Panc1 (cell line): ENCODE results near the gene PIGK. TPM values are rescaled to one million over a fixed set of nuclear protein-coding genes. Genes with fewer than 3 reads are reported as not detected.

Source experiments
- ATAC-seq: fragments of 200-7000 bp; cut with Tn5 transposase; 2 replicates; pipeline ENCODE4 v1.9.1; 2020; ENCODE audit warnings: mild to moderate bottlenecking, moderate library complexity
- BruUV-seq: library from RNA; stranded (reverse); fragments of 400-500 nt; replicated peaks from 2 replicates; lab custom pipeline; 2021; lab: Mats Ljungman, UMichigan
- CTCF ChIA-PET: fragments of 300-600 bp; sonication (Branson Sonifier 250); formaldehyde crosslinking; loops from one replicate; lab custom pipeline; 2022; ENCODE audit warnings: antibody characterized with exemption; lab: Charles Lee
- POLR2A ChIA-PET: fragments of 300-600 bp; sonication (Branson Sonifier 250); formaldehyde crosslinking; loops from one replicate; lab custom pipeline; 2022; ENCODE audit warnings: antibody characterized with exemption; lab: Charles Lee
- DNase-seq: peaks from one replicate; pipeline ENCODE4 v3.0.0-alpha.2; 2010; ENCODE audit warnings: low read depth, low spot score
- H3K27ac ChIP-seq: 2 replicates; pipeline ENCODE4 v1.5.1; 2011; ENCODE audit warnings: mild to moderate bottlenecking, low read length, inconsistent platforms
- H3K27me3 ChIP-seq: fragments of 200-500 bp; sonication (Bioruptor generic); 2 replicates; pipeline ENCODE4 v1.6.0; 2014; ENCODE audit warnings: low read length, inconsistent platforms; ENCODE audit not compliant: control insufficient read depth, insufficient read depth
- H3K36me3 ChIP-seq: fragments of 200-500 bp; sonication (Bioruptor generic); 2 replicates; pipeline ENCODE4 v1.5.1; 2014; ENCODE audit warnings: inconsistent platforms, mild to moderate bottlenecking, low read length, moderate library complexity; ENCODE audit not compliant: control insufficient read depth, insufficient read depth
- H3K4me1 ChIP-seq: 2 replicates; pipeline ENCODE4 v1.5.1; 2011; ENCODE audit warnings: inconsistent platforms, mild to moderate bottlenecking, low read length, moderate library complexity; ENCODE audit not compliant: control insufficient read depth, insufficient read depth
- H3K4me3 ChIP-seq, 2 experiments: 2 replicates each; pipeline ENCODE4 v1.5.1; 2011 to 2012; ENCODE audit warnings: low read depth in 2 of 2, low read length in 2 of 2, mild to moderate bottlenecking in 2 of 2, inconsistent platforms in 1 of 2, moderate library complexity in 1 of 2
- H3K9me3 ChIP-seq: fragments of 200-500 bp; sonication (Bioruptor generic); 2 replicates; pipeline ENCODE4 v1.5.1; 2014; ENCODE audit warnings: low read depth, mild to moderate bottlenecking, inconsistent platforms, low read length, moderate library complexity; ENCODE audit not compliant: control insufficient read depth, insufficient read depth
- CTCF ChIP-seq: fragments of 450-650 bp; IDR thresholded peaks from 2 replicates; pipeline ENCODE4 v1.5.1; 2017; ENCODE audit warnings: mild to moderate bottlenecking
- POLR2AphosphoS5 ChIP-seq: IDR thresholded peaks from 2 replicates; pipeline ENCODE4 v1.6.1; 2012; ENCODE audit warnings: mild to moderate bottlenecking, low read depth, low read length, moderate library complexity
- REST ChIP-seq, 2 experiments: IDR thresholded peaks; 2 replicates each; pipeline ENCODE4 v1.6.1; 2011 to 2012; ENCODE audit warnings: low read depth in 2 of 2, control low read depth in 1 of 2, low read length in 1 of 2, mild to moderate bottlenecking in 1 of 2, moderate library complexity in 1 of 2; ENCODE audit not compliant: insufficient read depth in 1 of 2
- SIN3A ChIP-seq: IDR thresholded peaks from 2 replicates; pipeline ENCODE4 v1.6.1; 2012; ENCODE audit warnings: low read depth, mild to moderate bottlenecking, low read length, moderate library complexity, borderline replicate concordance; ENCODE audit not compliant: insufficient read depth
- TCF7L2 ChIP-seq: IDR thresholded peaks from 2 replicates; pipeline ENCODE4 v1.6.1; 2011; ENCODE audit warnings: mild to moderate bottlenecking, low read depth, low read length, inconsistent platforms
- in situ Hi-C: cut with HindIII; loops from 2 replicates; pipeline ENCODE4 v1.10.0; 2016; ENCODE audit warnings: low sequenced_read_pairs, low pct_unique_long_range_greater_than_20kb
- intact Hi-C: fragments of 100-400 bp; cut with micrococcal nuclease; formaldehyde crosslinking; loops from one replicate; pipeline ENCODE4 v1.10.0; 2022; ENCODE audit not compliant: unreplicated experiment
- total RNA-seq: library from RNA; stranded (reverse); gene quantifications from one replicate; pipeline ENCODE4 v1.2.1, GENCODE V29; 2021; ENCODE audit not compliant: unreplicated experiment

Gene PIGK
- total RNA-seq, 1 experiment from 2014 or later = 26.8 TPM

- DNase-seq (no peak), ATAC-seq (no peak)
- no peaks in the 10 kb centered on the region for H3K36me3 ChIP-seq
- no peaks in the 10 kb centered on the region for H3K4me1 ChIP-seq
- in situ Hi-C loops (no loop called here), intact Hi-C loops (loop anchor here (5.0 to 10.0 kb wide), 2 partner anchors 171 to 1151 kb away; no protein-coding TSS in a partner anchor)
- H3K27ac ChIP-seq = no peak overlapping the region
- ChIA-PET CTCF (no interaction called here), POLR2A (no interaction called here)
- no TSS peak for BruUV-seq
- no peak overlapping the region for H3K4me3 ChIP-seq
- no peaks in the 10 kb centered on the region for H3K27me3 ChIP-seq
- H3K9me3 ChIP-seq = no peaks in the 10 kb centered on the region
- TF ChIP-seq SIN3A (no peak), POLR2AphosphoS5 (no peak), REST (IDR thresholded peaks at IDR 0.05; ENCODE audit: insufficient read depth in 1 of 2, low read depth in 2 of 2, low read length in 1 of 2) (no peak), TCF7L2 (no peak), CTCF (peak; percentile 37; the same call in 1 of the 2 replicates)
These were observed 75.6 kb downstream of the PIGK start for GRCh38 chr1:77143529-77144121.

GRCh38 chr1:77139389-77139788 lies 79.8 kb downstream of the PIGK start:
- TF ChIP-seq TCF7L2 (no peak), REST (IDR thresholded peaks at IDR 0.05; ENCODE audit: insufficient read depth in 1 of 2, low read depth in 2 of 2, low read length in 1 of 2) (no peak), SIN3A (no peak), POLR2AphosphoS5 (no peak), CTCF (no peak)
- no peaks in the 10 kb centered on the region for H3K4me1 ChIP-seq
- ChIA-PET CTCF (no interaction called here), POLR2A (no interaction called here)
- DNase-seq = no peak
- in situ Hi-C loops (no loop called here), intact Hi-C loops (no loop called here)
- H3K9me3 ChIP-seq = no peaks in the 10 kb centered on the region
- no peak overlapping the region for H3K4me3 ChIP-seq
- no peaks in the 10 kb centered on the region for H3K36me3 ChIP-seq
- no peak for ATAC-seq
- no peaks in the 10 kb centered on the region for H3K27me3 ChIP-seq
- no TSS peak for BruUV-seq
- no peak overlapping the region for H3K27ac ChIP-seq
